ENCODE data around the gene PRMT3.

PRMT3 gene

GRCh38 chr11:20387261-20388095, at the start of gene PRMT3:
PRMT3 (plus strand) TSS chr11:20387716; CDS start chr11:20387747, 31 bp downstream.
- Histone ChIP-seq H3K4me1 (ENCODE audit: control insufficient read depth, insufficient read depth, low read length) (peaks cover 2% of the 10 kb centered on the region), H3K9me3 (ENCODE audit: control insufficient read depth, insufficient read depth, low read length) (no peaks in the 10 kb centered on the region)

GRCh38 chr11:20342347-20343141, 45.0 kb upstream of the PRMT3 start:
- Histone ChIP-seq H3K4me3 (ENCODE audit: low read depth, low read length) (peak overlapping the region; percentile 65), H3K4me1 (ENCODE audit: control insufficient read depth, insufficient read depth, low read length) (peaks cover 8% of the 10 kb centered on the region), H3K9ac (ENCODE audit: low read depth, low read length) (no peak overlapping the region), H3K36me3 (ENCODE audit: control insufficient read depth, insufficient read depth, low read length) (no peaks in the 10 kb centered on the region), H3K27me3 (ENCODE audit: control insufficient read depth, insufficient read depth, low read length) (peaks cover 24% of the 10 kb centered on the region), H3K9me3 (ENCODE audit: control insufficient read depth, insufficient read depth, low read length) (no peaks in the 10 kb centered on the region)

More at GRCh38 chr11:20387261-20388095, at the start of gene PRMT3:
- Histone ChIP-seq H3K27me3 (ENCODE audit: control insufficient read depth, insufficient read depth, low read length) (no peaks in the 10 kb centered on the region), H3K4me3 (ENCODE audit: low read depth, low read length) (peak within 1 kb of the TSS; percentile 98), H3K9ac (ENCODE audit: low read depth, low read length) (peak within 1 kb of the TSS; percentile 87), H3K36me3 (ENCODE audit: control insufficient read depth, insufficient read depth, low read length) (no peaks in the 10 kb centered on the region)

- peaks cover 7% of the 10 kb centered on the region for H3K27me3 ChIP-seq (ENCODE audit: control insufficient read depth, insufficient read depth, low read length)
- no peaks in the 10 kb centered on the region for H3K9me3 ChIP-seq (ENCODE audit: control insufficient read depth, insufficient read depth, low read length)
- H3K36me3 ChIP-seq (ENCODE audit: control insufficient read depth, insufficient read depth, low read length), result no peaks in the 10 kb centered on the region
- no peak overlapping the region for H3K4me3 ChIP-seq (ENCODE audit: low read depth, low read length)
- H3K9ac ChIP-seq (ENCODE audit: low read depth, low read length), result no peak overlapping the region
- no peaks in the 10 kb centered on the region for H3K4me1 ChIP-seq (ENCODE audit: control insufficient read depth, insufficient read depth, low read length)
Measured at GRCh38 chr11:20351136-20351535, 36.4 kb upstream of the PRMT3 start.

- Histone ChIP-seq H3K4me3 (ENCODE audit: low read depth, low read length) (no peak overlapping the region), H3K9me3 (ENCODE audit: control insufficient read depth, insufficient read depth, low read length) (no peaks in the 10 kb centered on the region), H3K27me3 (ENCODE audit: control insufficient read depth, insufficient read depth, low read length) (peaks cover 7% of the 10 kb centered on the region), H3K9ac (ENCODE audit: low read depth, low read length) (no peak overlapping the region), H3K36me3 (ENCODE audit: control insufficient read depth, insufficient read depth, low read length) (no peaks in the 10 kb centered on the region), H3K4me1 (ENCODE audit: control insufficient read depth, insufficient read depth, low read length) (no peaks in the 10 kb centered on the region)
Measured at GRCh38 chr11:20351751-20352262, 35.7 kb upstream of the PRMT3 start.

GRCh38 chr11:20353829-20354434, 33.6 kb upstream of the PRMT3 start:
- Histone ChIP-seq H3K9me3 (ENCODE audit: control insufficient read depth, insufficient read depth, low read length) (no peaks in the 10 kb centered on the region), H3K27me3 (ENCODE audit: control insufficient read depth, insufficient read depth, low read length) (peaks cover 7% of the 10 kb centered on the region), H3K36me3 (ENCODE audit: control insufficient read depth, insufficient read depth, low read length) (no peaks in the 10 kb centered on the region), H3K9ac (ENCODE audit: low read depth, low read length) (no peak overlapping the region), H3K4me3 (ENCODE audit: low read depth, low read length) (no peak overlapping the region), H3K4me1 (ENCODE audit: control insufficient read depth, insufficient read depth, low read length) (no peaks in the 10 kb centered on the region)

- Histone ChIP-seq H3K9ac (ENCODE audit: low read depth, low read length) (no peak overlapping the region), H3K4me1 (ENCODE audit: control insufficient read depth, insufficient read depth, low read length) (no peaks in the 10 kb centered on the region), H3K27me3 (ENCODE audit: control insufficient read depth, insufficient read depth, low read length) (peaks cover 10% of the 10 kb centered on the region), H3K4me3 (ENCODE audit: low read depth, low read length) (no peak overlapping the region), H3K36me3 (ENCODE audit: control insufficient read depth, insufficient read depth, low read length) (no peaks in the 10 kb centered on the region), H3K9me3 (ENCODE audit: control insufficient read depth, insufficient read depth, low read length) (no peaks in the 10 kb centered on the region)
Measured at GRCh38 chr11:20355221-20356219, 32.0 kb upstream of the PRMT3 start.

- Histone ChIP-seq H3K4me1 (ENCODE audit: control insufficient read depth, insufficient read depth, low read length) (no peaks in the 10 kb centered on the region), H3K9ac (ENCODE audit: low read depth, low read length) (no peak overlapping the region), H3K9me3 (ENCODE audit: control insufficient read depth, insufficient read depth, low read length) (no peaks in the 10 kb centered on the region), H3K27me3 (ENCODE audit: control insufficient read depth, insufficient read depth, low read length) (peaks cover 12% of the 10 kb centered on the region), H3K4me3 (ENCODE audit: low read depth, low read length) (no peak overlapping the region), H3K36me3 (ENCODE audit: control insufficient read depth, insufficient read depth, low read length) (no peaks in the 10 kb centered on the region)
Measured at GRCh38 chr11:20357150-20357549, 30.4 kb upstream of the PRMT3 start.

GRCh38 chr11:20360650-20361049, 26.9 kb upstream of the PRMT3 start:
- Histone ChIP-seq H3K27me3 (ENCODE audit: control insufficient read depth, insufficient read depth, low read length) (peaks cover 26% of the 10 kb centered on the region), H3K36me3 (ENCODE audit: control insufficient read depth, insufficient read depth, low read length) (no peaks in the 10 kb centered on the region), H3K4me1 (ENCODE audit: control insufficient read depth, insufficient read depth, low read length) (no peaks in the 10 kb centered on the region), H3K9me3 (ENCODE audit: control insufficient read depth, insufficient read depth, low read length) (no peaks in the 10 kb centered on the region), H3K4me3 (ENCODE audit: low read depth, low read length) (no peak overlapping the region), H3K9ac (ENCODE audit: low read depth, low read length) (no peak overlapping the region)

GRCh38 chr11:20362481-20362880, 25.0 kb upstream of the PRMT3 start:
- no peaks in the 10 kb centered on the region for H3K36me3 ChIP-seq (ENCODE audit: control insufficient read depth, insufficient read depth, low read length)
- H3K9me3 ChIP-seq (ENCODE audit: control insufficient read depth, insufficient read depth, low read length), result no peaks in the 10 kb centered on the region
- no peak overlapping the region for H3K9ac ChIP-seq (ENCODE audit: low read depth, low read length)
- H3K4me3 ChIP-seq (ENCODE audit: low read depth, low read length), result no peak overlapping the region
- peaks cover 26% of the 10 kb centered on the region for H3K27me3 ChIP-seq (ENCODE audit: control insufficient read depth, insufficient read depth, low read length)
- H3K4me1 ChIP-seq (ENCODE audit: control insufficient read depth, insufficient read depth, low read length), result peaks cover 6% of the 10 kb centered on the region

GRCh38 chr11:20363149-20363499, 24.4 kb upstream of the PRMT3 start:
- Histone ChIP-seq H3K4me3 (ENCODE audit: low read depth, low read length) (peak overlapping the region; percentile 66), H3K36me3 (ENCODE audit: control insufficient read depth, insufficient read depth, low read length) (no peaks in the 10 kb centered on the region), H3K9ac (ENCODE audit: low read depth, low read length) (no peak overlapping the region), H3K27me3 (ENCODE audit: control insufficient read depth, insufficient read depth, low read length) (peaks cover 26% of the 10 kb centered on the region), H3K9me3 (ENCODE audit: control insufficient read depth, insufficient read depth, low read length) (no peaks in the 10 kb centered on the region), H3K4me1 (ENCODE audit: control insufficient read depth, insufficient read depth, low read length) (peaks cover 7% of the 10 kb centered on the region)
